CD14-positive monocyte (primary cell): ENCODE results near the gene HERPUD2. TPM values are rescaled to one million over a fixed set of nuclear protein-coding genes. Genes with fewer than 3 reads are reported as not detected.
A peak's percentile ranks its signal among the peaks of the same experiment; 100 is the strongest.

Experiments used
- DNase-seq, 3 donors: peaks; one replicate each; pipeline ENCODE4 v3.0.0-alpha.2; 2011 to 2022
- H2AFZ ChIP-seq: 2 replicates; pipeline ENCODE4 v1.6.0; 2012; ENCODE audit warnings: mild to moderate bottlenecking, low read depth, low read length, inconsistent platforms; ENCODE audit not compliant: insufficient read depth, poor library complexity, severe bottlenecking
- H3K27ac ChIP-seq, 2 donors: 1 replicate in 1 of 2; 2 replicates in 1 of 2; pipeline ENCODE4 v1.5.1; 2012 to 2013; ENCODE audit warnings: low read length in 2 of 2, control low read depth in 1 of 2, inconsistent platforms in 1 of 2, low read depth in 1 of 2, mild to moderate bottlenecking in 1 of 2
- H3K27me3 ChIP-seq, 2 donors: one replicate each; pipeline versions ENCODE4 v1.6.0 to v1.6.1; 2011 to 2013; ENCODE audit warnings: low read length in 2 of 2; ENCODE audit not compliant: control insufficient read depth in 2 of 2, insufficient read depth in 2 of 2
- H3K36me3 ChIP-seq, 2 donors: replicated peaks in 1 of 2; 1 replicate in 1 of 2; 2 replicates in 1 of 2; pipeline versions ENCODE4 v1.5.1 to v1.6.1; 2012 to 2013; ENCODE audit warnings: low read length in 2 of 2, control low read depth in 1 of 2, inconsistent platforms in 1 of 2, mild to moderate bottlenecking in 1 of 2; ENCODE audit not compliant: insufficient read depth in 2 of 2, control insufficient read depth in 1 of 2
- H3K4me1 ChIP-seq, 2 donors: 1 replicate in 1 of 2; 2 replicates in 1 of 2; pipeline versions ENCODE4 v1.5.1 to v1.6.1; 2012 to 2013; ENCODE audit warnings: low read length in 2 of 2, control low read depth in 1 of 2, inconsistent platforms in 1 of 2, mild to moderate bottlenecking in 1 of 2, moderate library complexity in 1 of 2; ENCODE audit not compliant: insufficient read depth in 2 of 2, control insufficient read depth in 1 of 2
- H3K4me2 ChIP-seq: replicated peaks from 2 replicates; pipeline ENCODE3; 2012; ENCODE audit warnings: low read length, moderate library complexity, mild to moderate bottlenecking; ENCODE audit not compliant: poor library complexity, severe bottlenecking; ENCODE audit errors: extremely low read depth
- H3K4me3 ChIP-seq, 3 experiments: fragments of 200-600 bp in 1 of 3; sonication (generic) in 1 of 3; replicated peaks in 1 of 3; 1 replicate in 2 of 3; 2 replicates in 1 of 3; pipeline ENCODE4 v1.5.1; 2011 to 2013; ENCODE audit warnings: low read length in 3 of 3, mild to moderate bottlenecking in 3 of 3, control low read depth in 2 of 3, low read depth in 2 of 3, inconsistent platforms in 1 of 3, moderate library complexity in 1 of 3
- H3K79me2 ChIP-seq: 2 replicates; pipeline ENCODE4 v1.6.0; 2012; ENCODE audit warnings: mild to moderate bottlenecking, control low read depth, inconsistent platforms, low read length, moderate library complexity; ENCODE audit not compliant: insufficient read depth
- H3K9ac ChIP-seq: 2 replicates; pipeline ENCODE4 v1.6.0; 2017; ENCODE audit warnings: low read length, mild to moderate bottlenecking; ENCODE audit not compliant: insufficient read depth, poor library complexity, severe bottlenecking
- H3K9me3 ChIP-seq, 2 donors: replicated peaks in 1 of 2; 1 replicate in 1 of 2; 2 replicates in 1 of 2; pipeline versions ENCODE4 v1.5.1 to v1.6.1; 2012 to 2013; ENCODE audit warnings: low read length in 2 of 2, control low read depth in 1 of 2; ENCODE audit not compliant: control insufficient read depth in 1 of 2, insufficient read depth in 1 of 2
- H4K20me1 ChIP-seq: 2 replicates; pipeline ENCODE4 v1.6.0; 2012; ENCODE audit warnings: mild to moderate bottlenecking, low read length, control low read depth, moderate library complexity; ENCODE audit not compliant: insufficient read depth
- H3K27ac Mint-ChIP-seq, 7 donors: one replicate each; pipeline ENCODE4 v1.8.0; 2020; ENCODE audit warnings: mild to moderate bottlenecking in 7 of 7, mixed read lengths in 7 of 7, moderate library complexity in 6 of 7, inconsistent platforms in 2 of 7
- H3K27me3 Mint-ChIP-seq, 3 donors: one replicate each; pipeline ENCODE4 v1.8.0; 2021 to 2022; ENCODE audit warnings: low read depth in 3 of 3, mild to moderate bottlenecking in 3 of 3, mixed read lengths in 3 of 3, moderate library complexity in 3 of 3, inconsistent platforms in 1 of 3
- H3K36me3 Mint-ChIP-seq, 2 donors: one replicate each; pipeline ENCODE4 v1.8.0; 2020; ENCODE audit warnings: mixed read lengths in 2 of 2, inconsistent platforms in 1 of 2, mild to moderate bottlenecking in 1 of 2
- H3K4me1 Mint-ChIP-seq: one replicate; pipeline ENCODE4 v1.8.0; 2020; ENCODE audit warnings: mild to moderate bottlenecking, mixed read lengths
- H3K4me3 Mint-ChIP-seq, 2 donors: one replicate each; pipeline ENCODE4 v1.8.0; 2020; ENCODE audit warnings: mild to moderate bottlenecking in 2 of 2, mixed read lengths in 2 of 2, moderate library complexity in 1 of 2
- H3K9me3 Mint-ChIP-seq, 7 donors: one replicate each; pipeline ENCODE4 v1.8.0; 2020 to 2022; ENCODE audit warnings: mixed read lengths in 7 of 7, mild to moderate bottlenecking in 6 of 7, moderate library complexity in 6 of 7, inconsistent platforms in 2 of 7
- WGBS: methylation state at CpG from one replicate; pipeline ENCODE4 v1.1.5; 2013; ENCODE audit warnings: missing lambda C conversion rate; ENCODE audit not compliant: insufficient coverage; 5-methylcytosine and 5-hydroxymethylcytosine counted together
- intact Hi-C, 2 donors: fragments of 100-400 bp; cut with micrococcal nuclease; formaldehyde crosslinking; loops; one replicate each; pipeline versions ENCODE4 v1.15.0 to v1.15.1; 2023
- polyA plus RNA-seq, 3 donors: library from polyadenylated mRNA; depleted of rRNA in 1 of 3; unstranded in 2 of 3; stranded (reverse) in 1 of 3; fragments of 300-500 nt in 2 of 3; fragments of >200 nt in 1 of 3; fragmentation: Illumina TruSeq in 2 of 3; gene quantifications; 1 replicate in 2 of 3; 2 replicates in 1 of 3; pipeline ENCODE4 v1.2.3, GENCODE V29; 2012 to 2021
- TF ChIP-seq, protein P1 (sequence below): fragments of 200-600 bp; IDR thresholded peaks from one replicate; pipeline ENCODE4 v1.8.0; 2022; ENCODE audit warnings: antibody characterized with exemption, mild to moderate bottlenecking

Gene HERPUD2
- polyA plus RNA-seq, 3 donors: 36.1 to 40.9 (median 36.4) TPM

DNA sequence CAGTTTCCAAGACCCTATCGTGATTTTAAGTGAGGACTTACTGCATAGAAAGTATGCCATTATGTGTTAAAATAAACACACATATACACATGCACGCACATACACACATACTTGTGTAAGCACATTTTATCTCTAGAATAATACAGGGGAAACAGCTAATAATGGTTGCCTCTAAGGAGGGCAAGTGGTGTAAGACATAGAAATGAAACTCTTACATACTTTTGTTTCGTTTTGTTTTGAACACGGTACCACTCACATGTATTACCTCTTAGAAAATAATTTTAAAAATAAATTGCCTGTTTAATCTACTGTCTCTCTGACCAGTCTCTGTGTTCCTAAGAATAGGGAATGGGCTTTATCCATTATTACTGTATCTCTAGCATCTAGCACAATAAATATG lies 49.2 kb downstream of the HERPUD2 start:
- no peak overlapping the region for H3K9ac ChIP-seq
- Mint-ChIP-seq H3K27me3 (peaks cover 0 to 2% (median 0%) of the 10 kb centered on the region in 3 donors), H3K27ac (no peak overlapping the region), H3K36me3 (peaks cover 34 to 36% of the 10 kb centered on the region in 2 donors), H3K9me3 (no peaks in the 10 kb centered on the region), H3K4me1 (peaks cover 12% of the 10 kb centered on the region), H3K4me3 (no peak overlapping the region)
- no peaks in the 10 kb centered on the region for H3K27me3 ChIP-seq
- no peaks in the 10 kb centered on the region for H3K9me3 ChIP-seq
- no peak overlapping the region for H3K4me3 ChIP-seq
- H3K4me1 ChIP-seq: no peaks in the 10 kb centered on the region
- peaks cover 86% of the 10 kb centered on the region for H4K20me1 ChIP-seq
- no peak overlapping the region for H3K4me2 ChIP-seq
- peaks cover 17% of the 10 kb centered on the region for H3K79me2 ChIP-seq
- no peak for DNase-seq
- WGBS: no CpG with 5 or more reads among the region's 4 CpGs
- TF ChIP-seq, protein P1, sequence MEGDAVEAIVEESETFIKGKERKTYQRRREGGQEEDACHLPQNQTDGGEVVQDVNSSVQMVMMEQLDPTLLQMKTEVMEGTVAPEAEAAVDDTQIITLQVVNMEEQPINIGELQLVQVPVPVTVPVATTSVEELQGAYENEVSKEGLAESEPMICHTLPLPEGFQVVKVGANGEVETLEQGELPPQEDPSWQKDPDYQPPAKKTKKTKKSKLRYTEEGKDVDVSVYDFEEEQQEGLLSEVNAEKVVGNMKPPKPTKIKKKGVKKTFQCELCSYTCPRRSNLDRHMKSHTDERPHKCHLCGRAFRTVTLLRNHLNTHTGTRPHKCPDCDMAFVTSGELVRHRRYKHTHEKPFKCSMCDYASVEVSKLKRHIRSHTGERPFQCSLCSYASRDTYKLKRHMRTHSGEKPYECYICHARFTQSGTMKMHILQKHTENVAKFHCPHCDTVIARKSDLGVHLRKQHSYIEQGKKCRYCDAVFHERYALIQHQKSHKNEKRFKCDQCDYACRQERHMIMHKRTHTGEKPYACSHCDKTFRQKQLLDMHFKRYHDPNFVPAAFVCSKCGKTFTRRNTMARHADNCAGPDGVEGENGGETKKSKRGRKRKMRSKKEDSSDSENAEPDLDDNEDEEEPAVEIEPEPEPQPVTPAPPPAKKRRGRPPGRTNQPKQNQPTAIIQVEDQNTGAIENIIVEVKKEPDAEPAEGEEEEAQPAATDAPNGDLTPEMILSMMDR: no peak
- intact Hi-C loops: no loop called here
- no peak overlapping the region for H3K27ac ChIP-seq
- H3K36me3 ChIP-seq: peaks cover 16 to 43% of the 10 kb centered on the region in 2 donors
- H2AFZ ChIP-seq: no peak overlapping the region

DNA sequence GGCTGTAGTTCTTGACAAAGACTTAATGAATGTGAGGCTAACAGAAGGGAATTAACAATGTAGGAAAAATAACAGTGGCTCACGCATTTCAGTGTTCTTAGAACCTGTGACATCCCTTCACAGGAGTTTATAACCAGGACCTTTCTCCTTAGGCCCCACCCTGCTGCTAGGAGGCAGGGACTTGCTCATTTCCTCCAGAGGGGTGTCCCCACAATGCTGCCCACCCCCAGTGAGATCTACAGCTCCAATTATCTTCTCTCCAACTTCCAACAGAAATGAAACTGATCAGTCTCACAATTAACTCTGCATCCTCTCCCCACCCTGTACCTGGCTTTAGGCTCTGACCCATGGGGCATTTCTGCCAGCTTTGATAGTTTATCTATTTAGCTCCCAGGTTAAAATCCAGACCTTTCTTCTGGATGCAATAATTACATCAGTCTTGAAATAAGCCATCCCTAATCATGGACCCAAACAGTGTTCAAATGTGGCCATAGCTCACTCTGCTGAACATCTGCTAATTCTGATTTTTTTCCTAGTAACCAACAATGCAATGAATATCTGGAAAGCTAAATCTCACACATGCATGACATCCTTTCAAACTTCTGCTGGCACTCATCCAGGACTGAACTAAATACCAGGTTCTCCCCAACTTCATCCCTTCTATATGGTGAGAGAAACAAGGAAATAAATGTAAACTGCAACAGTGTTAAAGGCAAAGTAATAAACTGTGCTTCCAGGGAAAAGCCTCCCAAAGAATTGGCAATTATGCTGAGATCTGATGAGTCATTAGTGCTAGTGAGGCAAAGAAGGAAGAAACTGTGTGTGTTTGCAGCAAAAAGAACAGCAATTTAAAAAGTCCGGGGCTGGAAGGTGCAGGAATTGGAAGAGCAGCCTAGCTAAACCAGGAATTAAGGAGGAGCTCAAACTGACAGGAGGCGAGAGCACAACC lies 64.6 kb downstream of the HERPUD2 start:
- H3K79me2 ChIP-seq: no peaks in the 10 kb centered on the region
- WGBS: 100% methylated on average over 3 of the region's 3 CpGs

More for the DNA sequence above, 64.6 kb downstream of the HERPUD2 start:
- Histone ChIP-seq H3K4me2 (no peak overlapping the region), H3K27ac (peak overlapping the region in 1 of 2 donors; percentile 27), H3K27me3 (no peaks in the 10 kb centered on the region), H3K4me1 (no peaks in the 10 kb centered on the region), H3K9me3 (no peaks in the 10 kb centered on the region), H3K36me3 (peaks cover 54 to 71% of the 10 kb centered on the region in 2 donors), H4K20me1 (no peaks in the 10 kb centered on the region), H3K4me3 (no peak overlapping the region), H3K9ac (no peak overlapping the region), H2AFZ (no peak overlapping the region)
- H3K27me3 Mint-ChIP-seq: no peaks in the 10 kb centered on the region
- DNase-seq: no peak
- H3K36me3 Mint-ChIP-seq: peaks cover 62% of the 10 kb centered on the region in 2 donors
- no peaks in the 10 kb centered on the region for H3K4me1 Mint-ChIP-seq
- intact Hi-C loops: no loop called here
- TF ChIP-seq, protein P1: no peak
- H3K27ac Mint-ChIP-seq: no peak overlapping the region
- no peak overlapping the region for H3K4me3 Mint-ChIP-seq
- no peaks in the 10 kb centered on the region for H3K9me3 Mint-ChIP-seq
